Measurements from ENCODE around the gene ZNF202.
A peak's percentile ranks its signal among the peaks of the same experiment; 100 is the strongest.

The ZNF202 gene

GRCh38 chr11:123741159-123742030 lies at the start of gene ZNF202:
Gene ZNF202, minus strand, starts transcription at chr11:123741660. Its CDS starts 10,772 bp downstream, at chr11:123730888.
- peak within 1 kb of the TSS; percentile 92 for H3K27ac Mint-ChIP-seq
- H3K36me3 Mint-ChIP-seq = peaks cover 15% of the 10 kb centered on the region
- H3K9me3 Mint-ChIP-seq = no peaks in the 10 kb centered on the region
- H3K4me1 Mint-ChIP-seq = peaks cover 29% of the 10 kb centered on the region
- peaks cover 13% of the 10 kb centered on the region for H3K27me3 Mint-ChIP-seq
- H3K4me3 Mint-ChIP-seq = peak within 1 kb of the TSS; percentile 98
- ATAC-seq = peak; percentile 98

- Mint-ChIP-seq H3K4me3 (no peak overlapping the region), H3K27me3 (peaks cover 41% of the 10 kb centered on the region), H3K27ac (no peak overlapping the region), H3K4me1 (no peaks in the 10 kb centered on the region), H3K36me3 (no peaks in the 10 kb centered on the region), H3K9me3 (peaks cover 7% of the 10 kb centered on the region)
- ATAC-seq = no peak
These were observed 42.1 kb upstream of the ZNF202 start for GRCh38 chr11:123783536-123783935.

GRCh38 chr11:123778511-123778910 lies 37.1 kb upstream of the ZNF202 start:
- Mint-ChIP-seq H3K4me1 (no peaks in the 10 kb centered on the region), H3K4me3 (no peak overlapping the region), H3K9me3 (peaks cover 3% of the 10 kb centered on the region), H3K27me3 (peaks cover 36% of the 10 kb centered on the region), H3K27ac (no peak overlapping the region), H3K36me3 (no peaks in the 10 kb centered on the region)
- ATAC-seq = no peak

- H3K36me3 Mint-ChIP-seq = no peaks in the 10 kb centered on the region
- H3K27me3 Mint-ChIP-seq = peaks cover 24% of the 10 kb centered on the region
- no peak overlapping the region for H3K27ac Mint-ChIP-seq
These were observed 34.5 kb upstream of the ZNF202 start for GRCh38 chr11:123775715-123776549.

GRCh38 chr11:123775289-123775688 lies 33.8 kb upstream of the ZNF202 start:
- no peaks in the 10 kb centered on the region for H3K36me3 Mint-ChIP-seq
- ATAC-seq = no peak
- H3K27ac Mint-ChIP-seq = no peak overlapping the region
- H3K9me3 Mint-ChIP-seq = peaks cover 6% of the 10 kb centered on the region
- H3K4me1 Mint-ChIP-seq = no peaks in the 10 kb centered on the region
- no peak overlapping the region for H3K4me3 Mint-ChIP-seq
- peaks cover 17% of the 10 kb centered on the region for H3K27me3 Mint-ChIP-seq

More at GRCh38 chr11:123775715-123776549, 34.5 kb upstream of the ZNF202 start:
- Mint-ChIP-seq H3K4me3 (no peak overlapping the region), H3K4me1 (no peaks in the 10 kb centered on the region), H3K9me3 (peaks cover 6% of the 10 kb centered on the region)
- ATAC-seq = no peak

- H3K4me1 Mint-ChIP-seq = no peaks in the 10 kb centered on the region
- H3K27me3 Mint-ChIP-seq = peaks cover 19% of the 10 kb centered on the region
- H3K4me3 Mint-ChIP-seq = no peak overlapping the region
- peaks cover 3% of the 10 kb centered on the region for H3K9me3 Mint-ChIP-seq
- H3K27ac Mint-ChIP-seq = no peak overlapping the region
- no peaks in the 10 kb centered on the region for H3K36me3 Mint-ChIP-seq
- no peak for ATAC-seq
These were observed 32.5 kb upstream of the ZNF202 start for GRCh38 chr11:123773959-123774358.

GRCh38 chr11:123773026-123773425 lies 31.6 kb upstream of the ZNF202 start:
- H3K4me3 Mint-ChIP-seq = no peak overlapping the region
- H3K27me3 Mint-ChIP-seq = peaks cover 10% of the 10 kb centered on the region
- no peak overlapping the region for H3K27ac Mint-ChIP-seq
- H3K36me3 Mint-ChIP-seq = no peaks in the 10 kb centered on the region
- no peak for ATAC-seq
- H3K9me3 Mint-ChIP-seq = peaks cover 3% of the 10 kb centered on the region
- H3K4me1 Mint-ChIP-seq = no peaks in the 10 kb centered on the region

GRCh38 chr11:123771664-123772063 lies 30.2 kb upstream of the ZNF202 start:
- no peaks in the 10 kb centered on the region for H3K4me1 Mint-ChIP-seq
- H3K27me3 Mint-ChIP-seq = peaks cover 17% of the 10 kb centered on the region
- H3K36me3 Mint-ChIP-seq = no peaks in the 10 kb centered on the region

GRCh38 chr11:123770712-123771111 lies 29.3 kb upstream of the ZNF202 start:
- H3K4me1 Mint-ChIP-seq = no peaks in the 10 kb centered on the region
- no peaks in the 10 kb centered on the region for H3K36me3 Mint-ChIP-seq
- no peak for ATAC-seq
- peaks cover 17% of the 10 kb centered on the region for H3K27me3 Mint-ChIP-seq
- H3K27ac Mint-ChIP-seq = no peak overlapping the region
- no peak overlapping the region for H3K4me3 Mint-ChIP-seq
- peaks cover 3% of the 10 kb centered on the region for H3K9me3 Mint-ChIP-seq

More at GRCh38 chr11:123771664-123772063, 30.2 kb upstream of the ZNF202 start:
- Mint-ChIP-seq H3K4me3 (no peak overlapping the region), H3K27ac (no peak overlapping the region), H3K9me3 (peaks cover 3% of the 10 kb centered on the region)
- ATAC-seq = no peak

GRCh38 chr11:123765601-123766000 lies 24.1 kb upstream of the ZNF202 start:
- peaks cover 17% of the 10 kb centered on the region for H3K27me3 Mint-ChIP-seq
- peaks cover 19% of the 10 kb centered on the region for H3K9me3 Mint-ChIP-seq

GRCh38 chr11:123762422-123762821 lies 21.0 kb upstream of the ZNF202 start:
- H3K4me3 Mint-ChIP-seq = no peak overlapping the region
- peaks cover 4% of the 10 kb centered on the region for H3K27me3 Mint-ChIP-seq
- H3K36me3 Mint-ChIP-seq = peaks cover 7% of the 10 kb centered on the region
- H3K27ac Mint-ChIP-seq = no peak overlapping the region
- H3K9me3 Mint-ChIP-seq = peaks cover 19% of the 10 kb centered on the region
- no peaks in the 10 kb centered on the region for H3K4me1 Mint-ChIP-seq
- ATAC-seq = no peak

More at GRCh38 chr11:123765601-123766000, 24.1 kb upstream of the ZNF202 start:
- Mint-ChIP-seq H3K27ac (no peak overlapping the region), H3K4me3 (no peak overlapping the region), H3K4me1 (no peaks in the 10 kb centered on the region), H3K36me3 (peaks cover 7% of the 10 kb centered on the region)
- no peak for ATAC-seq

- no peak overlapping the region for H3K27ac Mint-ChIP-seq
- no peak overlapping the region for H3K4me3 Mint-ChIP-seq
- H3K4me1 Mint-ChIP-seq = no peaks in the 10 kb centered on the region
- peaks cover 7% of the 10 kb centered on the region for H3K36me3 Mint-ChIP-seq
- ATAC-seq = no peak
- H3K27me3 Mint-ChIP-seq = no peaks in the 10 kb centered on the region
- peaks cover 19% of the 10 kb centered on the region for H3K9me3 Mint-ChIP-seq
These were observed 19.4 kb upstream of the ZNF202 start for GRCh38 chr11:123760894-123761293.

GRCh38 chr11:123757976-123758375 lies 16.5 kb upstream of the ZNF202 start:
- H3K36me3 Mint-ChIP-seq = peaks cover 7% of the 10 kb centered on the region
- H3K27ac Mint-ChIP-seq = no peak overlapping the region
- ATAC-seq = no peak
- H3K4me3 Mint-ChIP-seq = no peak overlapping the region
- no peaks in the 10 kb centered on the region for H3K4me1 Mint-ChIP-seq
- peaks cover 10% of the 10 kb centered on the region for H3K9me3 Mint-ChIP-seq
- peaks cover 7% of the 10 kb centered on the region for H3K27me3 Mint-ChIP-seq

- no peak overlapping the region for H3K27ac Mint-ChIP-seq
- H3K4me3 Mint-ChIP-seq = no peak overlapping the region
- no peak for ATAC-seq
- peaks cover 28% of the 10 kb centered on the region for H3K27me3 Mint-ChIP-seq
- H3K36me3 Mint-ChIP-seq = no peaks in the 10 kb centered on the region
- no peaks in the 10 kb centered on the region for H3K4me1 Mint-ChIP-seq
- no peaks in the 10 kb centered on the region for H3K9me3 Mint-ChIP-seq
These were observed 14.4 kb upstream of the ZNF202 start for GRCh38 chr11:123755813-123756212.

- Mint-ChIP-seq H3K4me1 (no peaks in the 10 kb centered on the region), H3K9me3 (no peaks in the 10 kb centered on the region), H3K4me3 (no peak overlapping the region), H3K27me3 (peaks cover 33% of the 10 kb centered on the region), H3K36me3 (no peaks in the 10 kb centered on the region), H3K27ac (no peak overlapping the region)
- ATAC-seq = no peak
These were observed 13.9 kb upstream of the ZNF202 start for GRCh38 chr11:123755344-123755743.
